GM21360 (cell line): ENCODE measurements around the gene GTF3C2.
"Not testable (repeated sequence)": the region's sequence is repeated elsewhere in the genome, so short reads cannot be mapped to it uniquely, and the experiment has no call there.

ENCODE experiments used
- ATAC-seq: cut with Tn5 transposase; IDR thresholded peaks from one replicate; pipeline ENCODE4 v1.9.1; 2021; ENCODE audit warnings: mild to moderate bottlenecking, moderate library complexity; ENCODE audit not compliant: unreplicated experiment

The GTF3C2 gene

DNA sequence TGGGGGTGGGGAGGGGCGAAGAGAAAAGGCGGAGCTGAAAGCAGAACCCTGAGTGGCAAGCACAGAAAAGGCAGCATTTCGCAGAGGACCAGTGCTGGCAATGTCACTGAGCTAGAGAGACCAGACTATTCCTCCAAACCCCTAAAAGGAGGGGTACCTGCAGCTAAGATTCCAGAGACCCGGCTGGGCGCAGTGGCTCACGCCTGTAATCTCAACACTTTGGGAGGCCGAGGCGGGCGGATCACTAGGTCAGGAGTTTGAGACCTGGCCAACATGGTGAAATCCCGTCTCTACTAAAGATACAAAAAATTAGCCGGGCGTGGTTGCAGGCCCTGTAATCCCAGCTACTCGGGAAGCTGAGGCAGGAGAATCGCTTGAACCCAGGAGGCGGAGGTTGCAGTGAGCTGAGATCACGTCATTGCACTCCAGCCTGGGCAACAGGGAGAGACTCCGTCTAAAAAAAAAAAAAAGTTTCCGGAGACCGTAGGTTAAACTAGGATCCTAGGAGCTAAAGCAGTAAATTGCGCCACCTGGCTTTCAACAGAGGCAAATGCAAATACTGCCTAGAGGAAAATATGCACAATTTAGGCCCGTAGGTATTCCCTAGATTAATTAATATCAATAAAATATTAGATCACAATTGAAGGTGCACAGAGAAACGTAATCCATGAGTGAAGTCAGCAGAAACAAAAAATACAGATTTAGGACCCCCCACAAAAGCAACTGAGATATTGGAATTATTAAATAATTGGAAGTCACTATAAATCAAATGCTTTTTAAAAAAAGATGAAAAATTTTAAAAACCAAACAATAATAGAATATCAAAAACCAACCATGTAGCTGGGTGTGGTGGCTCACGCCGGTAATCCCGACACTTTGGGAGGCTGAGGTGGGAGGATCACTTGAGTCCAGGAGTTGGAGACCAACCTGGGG is 53.2 kb downstream of the GTF3C2 start:
- no peak for ATAC-seq

GRCh38 chr2:27300606-27301005 is 56.0 kb downstream of the GTF3C2 start:
- not testable (repeated sequence) for ATAC-seq

- ATAC-seq, result no peak
Observed at GRCh38 chr2:27298391-27299080, 58.0 kb downstream of the GTF3C2 start.

DNA sequence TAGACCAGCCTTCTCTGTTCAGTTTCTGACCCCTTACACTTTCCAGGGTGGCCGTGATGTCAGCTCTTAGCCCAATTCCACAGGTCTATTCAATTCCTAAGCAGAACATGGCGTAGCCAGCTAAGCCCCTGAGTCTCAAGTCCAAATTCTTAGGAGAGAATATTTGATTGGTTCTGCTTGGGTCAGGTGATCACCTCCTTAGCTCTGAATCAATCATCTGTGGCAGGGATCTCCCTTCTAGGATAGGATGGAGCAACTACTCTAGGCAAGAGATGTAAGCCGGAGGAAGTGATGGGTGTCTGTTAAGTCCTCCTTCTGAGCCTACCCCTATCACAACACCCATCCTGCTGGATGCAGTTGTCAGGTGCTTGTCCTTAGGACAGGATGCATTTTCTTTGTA is 59.4 kb downstream of the GTF3C2 start:
- no peak for ATAC-seq

- ATAC-seq, result no peak
Observed at GRCh38 chr2:27296481-27296880, 60.1 kb downstream of the GTF3C2 start.

DNA sequence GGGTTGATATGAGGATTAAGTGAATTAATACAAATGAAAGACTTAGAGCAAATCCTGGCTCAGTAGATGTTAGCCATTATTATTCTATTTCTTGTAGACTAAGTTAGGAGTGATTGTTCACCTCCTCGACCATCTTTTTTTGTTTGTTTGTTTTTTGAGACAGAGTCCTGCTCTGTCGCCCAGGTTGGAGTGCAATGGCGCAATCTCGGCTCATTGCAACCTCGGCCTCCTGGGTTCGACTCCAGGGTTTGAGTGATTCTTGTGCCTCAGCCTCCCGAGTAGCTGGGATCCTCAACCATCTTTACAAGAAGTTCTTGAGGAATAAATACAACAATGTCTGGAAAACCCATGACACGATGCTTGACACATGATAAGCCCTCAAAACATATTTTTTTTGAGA is 61.6 kb downstream of the GTF3C2 start:
- ATAC-seq, result no peak

- ATAC-seq, result no peak
Observed at GRCh38 chr2:27291865-27292264, 64.7 kb downstream of the GTF3C2 start.

DNA sequence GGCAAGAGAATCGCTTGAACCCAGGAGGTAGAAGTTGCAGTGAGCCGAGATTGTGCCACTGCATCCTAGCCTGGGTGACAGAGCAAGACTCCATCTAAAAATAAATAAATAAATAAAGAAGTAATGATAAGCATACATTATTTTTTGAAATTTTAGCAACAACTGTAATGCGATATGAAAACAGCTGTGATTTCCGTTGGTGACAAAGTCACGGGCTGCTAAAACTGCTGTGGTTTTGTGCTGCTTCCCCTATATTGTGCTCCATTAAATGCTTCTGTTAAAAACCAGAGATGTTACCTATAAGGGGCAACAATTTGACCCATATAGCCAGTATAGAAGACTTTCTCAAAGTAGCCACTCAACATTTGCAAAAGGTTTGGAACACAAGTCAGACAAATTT is 66.0 kb downstream of the GTF3C2 start:
- no peak for ATAC-seq

- no peak for ATAC-seq
Observed at GRCh38 chr2:27288610-27289009, 68.0 kb downstream of the GTF3C2 start.

- no peak for ATAC-seq
Observed at GRCh38 chr2:27285481-27285880, 71.1 kb downstream of the GTF3C2 start.

- ATAC-seq, result no peak
Observed at GRCh38 chr2:27284996-27285395, 71.6 kb downstream of the GTF3C2 start.

- ATAC-seq, result no peak
Observed at GRCh38 chr2:27282892-27283291, 73.7 kb downstream of the GTF3C2 start.

- no peak for ATAC-seq
Observed at GRCh38 chr2:27281855-27282559, 74.6 kb downstream of the GTF3C2 start, which contains the start of gene TRIM54. Gene TRIM54 (plus strand): TSS chr2:27282429. CDS start chr2:27282732, 303 bp downstream.

DNA sequence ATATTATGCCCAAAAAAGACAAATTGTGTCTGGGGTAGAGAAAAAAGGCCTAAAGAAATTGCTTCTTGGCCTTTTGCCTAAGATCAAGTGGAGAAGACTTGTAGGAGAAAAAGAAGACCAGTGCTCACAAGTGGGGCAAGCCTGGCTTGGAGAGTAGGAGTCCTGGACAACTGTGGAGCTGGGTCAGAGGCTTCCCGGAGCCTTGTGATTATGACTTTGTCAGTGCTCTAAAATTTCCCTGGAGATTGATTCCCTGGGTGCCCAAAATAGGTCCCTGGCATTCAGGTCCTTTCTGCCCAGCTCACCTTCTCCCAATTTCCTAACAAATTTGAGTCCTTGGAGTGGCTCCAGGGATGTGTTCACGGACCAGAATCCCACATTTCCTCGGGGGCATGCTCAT is 75.1 kb downstream of the GTF3C2 start:
- no peak for ATAC-seq

DNA sequence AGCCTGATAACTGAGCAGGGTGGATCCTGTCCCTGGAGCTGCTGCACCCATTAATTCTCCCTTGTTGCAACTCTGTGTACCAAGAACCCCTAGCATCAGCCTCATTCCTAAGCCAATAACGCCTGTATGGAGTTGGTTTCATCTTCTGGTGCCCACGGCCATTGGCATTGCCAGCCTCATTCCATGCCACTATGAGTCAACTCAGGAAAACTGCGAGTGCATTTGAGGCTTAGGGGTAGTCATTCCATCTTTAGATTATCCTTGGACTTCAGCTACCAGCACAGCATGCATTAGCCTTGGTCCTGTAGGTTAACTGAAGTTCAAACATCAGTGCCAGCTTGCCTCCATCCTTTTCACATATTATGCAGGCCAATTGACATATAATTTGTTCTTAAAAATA is 75.7 kb downstream of the GTF3C2 start:
- ATAC-seq, result no peak

DNA sequence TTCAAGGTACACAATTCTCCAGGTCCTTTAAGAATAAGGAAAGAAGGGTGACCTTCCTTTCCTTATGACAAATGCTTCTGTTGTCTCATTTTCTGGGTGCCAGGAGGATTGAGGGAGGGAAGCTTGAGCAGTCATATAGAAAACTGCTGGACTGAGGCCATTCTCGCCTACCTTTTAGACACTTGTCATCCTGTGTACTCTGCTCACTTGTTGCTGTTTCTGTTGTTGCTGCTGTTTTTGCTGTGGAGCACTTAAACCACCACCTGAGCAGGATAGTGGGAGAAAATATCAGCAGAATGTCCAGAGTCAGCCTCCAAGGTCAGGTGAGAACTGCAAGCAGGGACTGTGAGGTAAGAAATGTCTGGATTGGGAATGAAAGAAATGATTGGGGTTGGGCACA is 78.6 kb downstream of the GTF3C2 start:
- no peak for ATAC-seq
